Smooth muscle cell (in vitro differentiated cells): Measurements from ENCODE around the gene MRPS31. TPM values are rescaled to one million over a fixed set of nuclear protein-coding genes. Genes with fewer than 3 reads are reported as not detected.

Experiments used
- DNase-seq: peaks from one replicate; lab custom pipeline; 2025; ENCODE audit not compliant: unreplicated experiment; lab: John Stamatoyannopoulos, UW
- H2AFZ ChIP-seq: fragments of 200-600 bp; sonication (generic); 2 replicates; pipeline ENCODE4 v1.6.0; 2016; ENCODE audit warnings: antibody characterized with exemption, low read depth, mild to moderate bottlenecking
- H3F3A ChIP-seq: fragments of 200-600 bp; sonication (generic); 2 replicates; pipeline ENCODE4 v1.6.0; 2017; ENCODE audit warnings: antibody characterized with exemption, low read depth
- H3K27ac ChIP-seq: fragments of 200-600 bp; sonication (generic); 2 replicates; pipeline ENCODE4 v1.5.1; 2016; ENCODE audit warnings: low read depth, mild to moderate bottlenecking
- H3K27me3 ChIP-seq: fragments of 200-600 bp; sonication (generic); 2 replicates; pipeline ENCODE4 v1.6.1; 2016; ENCODE audit warnings: low read depth, mild to moderate bottlenecking
- H3K36me3 ChIP-seq: fragments of 200-600 bp; sonication (generic); 2 replicates; pipeline ENCODE4 v1.5.1; 2016; ENCODE audit warnings: low read depth
- H3K4me1 ChIP-seq: fragments of 200-600 bp; sonication (generic); 2 replicates; pipeline ENCODE4 v1.5.1; 2016; ENCODE audit warnings: low read depth
- H3K4me2 ChIP-seq: fragments of 200-600 bp; sonication (generic); 2 replicates; pipeline ENCODE4 v1.6.0; 2016; ENCODE audit warnings: mild to moderate bottlenecking
- H3K4me3 ChIP-seq: fragments of 200-600 bp; sonication (generic); 2 replicates; pipeline ENCODE4 v1.5.1; 2016; ENCODE audit warnings: mild to moderate bottlenecking
- H3K79me2 ChIP-seq: fragments of 200-600 bp; sonication (generic); 2 replicates; pipeline ENCODE4 v1.6.0; 2016; ENCODE audit warnings: low read depth, mild to moderate bottlenecking
- H3K9ac ChIP-seq: fragments of 200-600 bp; sonication (generic); 2 replicates; pipeline ENCODE4 v1.6.0; 2016; ENCODE audit warnings: low read depth
- H3K9me3 ChIP-seq: fragments of 200-600 bp; sonication (generic); replicated peaks from 2 replicates; pipeline ENCODE4 v1.5.1; 2016; ENCODE audit warnings: low read depth
- H4K20me1 ChIP-seq: fragments of 200-600 bp; sonication (generic); 2 replicates; pipeline ENCODE4 v1.6.0; 2016; ENCODE audit warnings: low read depth
- CTCF ChIP-seq: fragments of 200-600 bp; sonication (generic); IDR thresholded peaks from 2 replicates; pipeline ENCODE4 v1.5.1; 2017; ENCODE audit warnings: borderline replicate concordance, mild to moderate bottlenecking, antibody characterized with exemption; ENCODE audit not compliant: insufficient read depth, poor library complexity, severe bottlenecking
- WGBS: methylation state at CpG from one replicate; pipeline ENCODE4 v1.1.7; 2016; ENCODE audit warnings: low lambda C conversion rate; 5-methylcytosine and 5-hydroxymethylcytosine counted together
- polyA plus RNA-seq: library from polyadenylated mRNA; unstranded; fragments of >200 nt; fragmentation: Nextera tagmentation; extraction: Ambion mirVana; gene quantifications from 2 replicates; pipeline ENCODE4 v1.2.1, GENCODE V29; 2016
- total RNA-seq: library from RNA; depleted of rRNA; stranded (reverse); fragments of >200 nt; gene quantifications from 2 replicates; pipeline ENCODE4 v1.2.3, GENCODE V29; 2014

Gene MRPS31
- total and polyA plus RNA-seq, 2 experiments from 2014 or later = 23.9 to 34.9 TPM

- peak overlapping the region; percentile 89 for H3K9ac ChIP-seq
- WGBS = 2% methylated on average over 9 of the region's 9 CpGs
- DNase-seq = no peak
- no peaks in the 10 kb centered on the region for H3K36me3 ChIP-seq
- peak overlapping the region; percentile 95 for H2AFZ ChIP-seq
- H3K4me2 ChIP-seq = peak overlapping the region; percentile 99
- peak overlapping the region; percentile 94 for H3K4me3 ChIP-seq
- H3K27me3 ChIP-seq = no peaks in the 10 kb centered on the region
- TF ChIP-seq CTCF = no peak
- peaks cover 9% of the 10 kb centered on the region for H3K4me1 ChIP-seq
- H3F3A ChIP-seq = no peaks in the 10 kb centered on the region
- H3K9me3 ChIP-seq = no peaks in the 10 kb centered on the region
- H4K20me1 ChIP-seq = no peaks in the 10 kb centered on the region
- peaks cover 20% of the 10 kb centered on the region for H3K79me2 ChIP-seq
- H3K27ac ChIP-seq = peak overlapping the region; percentile 81
These were observed 419 bp downstream of the MRPS31 start for GRCh38 chr13:40770609-40770933.

GRCh38 chr13:40769970-40770369, 1.0 kb downstream of the MRPS31 start:
- no peaks in the 10 kb centered on the region for H3K9me3 ChIP-seq
- peak overlapping the region; percentile 81 for H3K27ac ChIP-seq
- H3K36me3 ChIP-seq = no peaks in the 10 kb centered on the region
- peaks cover 20% of the 10 kb centered on the region for H3K79me2 ChIP-seq
- H3K4me2 ChIP-seq = peak overlapping the region; percentile 99
- H3K4me3 ChIP-seq = peak overlapping the region; percentile 94
- no peak for TF ChIP-seq CTCF
- peaks cover 9% of the 10 kb centered on the region for H3K4me1 ChIP-seq
- peak overlapping the region; percentile 89 for H3K9ac ChIP-seq
- 74% methylated on average over 6 of the region's 6 CpGs for WGBS
- H4K20me1 ChIP-seq = no peaks in the 10 kb centered on the region
- H2AFZ ChIP-seq = no peak overlapping the region
- DNase-seq = no peak
- H3K27me3 ChIP-seq = no peaks in the 10 kb centered on the region
- H3F3A ChIP-seq = no peaks in the 10 kb centered on the region

- 93% methylated on average over 1 of the region's 1 CpG for WGBS
- Histone ChIP-seq H4K20me1 (peaks cover 18% of the 10 kb centered on the region), H3K4me3 (no peak overlapping the region), H3K27ac (peak overlapping the region; percentile 93), H3K36me3 (no peaks in the 10 kb centered on the region), H3K27me3 (no peaks in the 10 kb centered on the region), H3K9me3 (no peaks in the 10 kb centered on the region), H3K4me1 (peaks cover 9% of the 10 kb centered on the region), H3F3A (no peaks in the 10 kb centered on the region), H2AFZ (no peak overlapping the region), H3K9ac (peak overlapping the region; percentile 79), H3K79me2 (peaks cover 20% of the 10 kb centered on the region), H3K4me2 (peak overlapping the region; percentile 67)
- no peak for DNase-seq
- no peak for TF ChIP-seq CTCF
These were observed 5.4 kb downstream of the MRPS31 start for GRCh38 chr13:40765602-40766001.

GRCh38 chr13:40764587-40765403, 6.2 kb downstream of the MRPS31 start:
- peak overlapping the region; percentile 67 for H3K4me2 ChIP-seq
- no peaks in the 10 kb centered on the region for H3K27me3 ChIP-seq
- 50% methylated on average over 3 of the region's 3 CpGs for WGBS

More at GRCh38 chr13:40764587-40765403, 6.2 kb downstream of the MRPS31 start:
- peaks cover 2% of the 10 kb centered on the region for H3K4me1 ChIP-seq
- peaks cover 18% of the 10 kb centered on the region for H4K20me1 ChIP-seq
- H3K27ac ChIP-seq = peak overlapping the region; percentile 93
- peaks cover 12% of the 10 kb centered on the region for H3K79me2 ChIP-seq
- H2AFZ ChIP-seq = no peak overlapping the region
- H3K9ac ChIP-seq = peak overlapping the region; percentile 79
- H3F3A ChIP-seq = no peaks in the 10 kb centered on the region
- TF ChIP-seq CTCF = no peak
- DNase-seq = no peak
- H3K36me3 ChIP-seq = no peaks in the 10 kb centered on the region
- no peaks in the 10 kb centered on the region for H3K9me3 ChIP-seq
- no peak overlapping the region for H3K4me3 ChIP-seq
